T-helper 22 cell (primary cell): ENCODE measurements around the gene FKBP5.
"Not testable (repeated sequence)": the region's sequence is repeated elsewhere in the genome, so short reads cannot be mapped to it uniquely, and the experiment has no call there.

Source experiments
- DNase-seq: peaks from one replicate; pipeline ENCODE4 v3.0.0-alpha.2; 2020; ENCODE audit warnings: low read depth

FKBP5 gene

GRCh38 chr6:35586542-35586941 is 102.2 kb downstream of the FKBP5 start:
- DNase-seq: no peak

DNA sequence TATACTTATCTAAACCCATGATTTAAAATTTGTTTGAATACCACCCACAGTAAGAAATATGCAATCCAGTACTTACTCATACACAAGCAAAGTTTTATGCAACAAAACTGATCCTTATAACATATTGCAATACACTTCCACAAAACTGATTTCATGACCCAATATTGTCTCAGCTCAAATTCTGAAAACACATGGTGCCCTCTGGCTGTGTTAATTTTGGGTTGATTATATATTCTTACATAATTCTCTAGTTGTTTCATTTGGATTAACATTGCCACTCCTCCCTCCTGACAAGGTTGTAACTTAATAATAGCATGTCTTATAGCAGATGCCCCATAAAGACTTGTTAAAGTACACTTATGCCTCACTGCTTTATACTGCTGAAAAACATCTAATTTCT is 103.1 kb downstream of the FKBP5 start:
- no peak for DNase-seq

DNA sequence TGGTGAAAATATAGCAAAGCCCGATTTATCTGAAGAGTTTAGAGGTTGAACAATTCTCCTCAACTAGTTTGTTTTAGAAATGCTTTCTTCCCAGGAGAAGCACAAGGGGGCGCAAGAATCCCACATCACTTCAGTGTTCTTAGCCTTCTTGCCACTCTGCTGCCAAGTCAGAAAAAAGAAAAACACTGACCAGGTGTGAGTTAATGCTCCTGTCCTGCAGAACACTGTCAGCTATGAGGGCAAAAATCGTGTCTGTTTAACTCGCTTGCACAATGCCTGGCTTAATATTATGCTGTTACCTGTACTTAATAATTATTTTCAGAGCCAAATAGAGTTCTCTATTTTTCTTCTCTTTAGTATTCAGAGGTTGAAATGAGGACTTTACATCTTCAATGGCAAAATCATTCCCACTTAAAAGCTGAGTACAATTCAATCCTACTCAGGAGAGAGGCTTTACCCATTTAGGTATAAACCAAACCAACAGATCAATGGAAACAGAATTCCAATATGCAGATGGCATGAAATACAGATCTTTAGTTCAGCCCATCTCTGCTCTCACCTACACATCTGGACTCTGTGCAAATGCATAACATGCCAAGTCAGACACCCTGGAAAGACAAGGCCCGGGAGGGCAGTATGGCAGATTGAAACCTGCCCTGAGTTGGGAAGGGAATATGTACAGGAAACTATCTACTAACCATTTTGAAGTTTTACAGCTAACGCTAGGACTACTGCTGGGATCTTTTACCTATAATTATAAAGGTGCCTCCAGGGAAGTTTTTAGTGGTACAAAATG is 104.6 kb downstream of the FKBP5 start:
- peak; percentile 35 for DNase-seq

DNA sequence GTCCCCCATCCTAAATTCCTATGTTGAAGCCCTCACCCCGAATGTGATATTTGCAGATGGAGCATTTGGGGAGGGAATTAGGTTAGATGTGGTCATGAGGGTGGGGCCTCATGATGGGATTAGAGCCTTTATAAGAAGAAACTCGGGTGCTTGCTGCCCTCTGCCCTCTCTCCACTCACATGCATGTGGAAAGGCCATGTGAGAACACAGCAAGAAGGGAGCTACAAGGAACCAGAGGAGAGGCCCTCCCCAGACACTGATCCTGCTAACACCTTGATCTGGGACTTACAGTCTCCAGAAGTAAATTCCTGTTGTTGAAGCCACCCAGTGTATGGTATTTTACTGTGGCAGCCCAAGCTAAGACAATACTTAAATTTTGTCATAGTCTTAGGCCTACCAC is 106.4 kb downstream of the FKBP5 start:
- DNase-seq: no peak

DNA sequence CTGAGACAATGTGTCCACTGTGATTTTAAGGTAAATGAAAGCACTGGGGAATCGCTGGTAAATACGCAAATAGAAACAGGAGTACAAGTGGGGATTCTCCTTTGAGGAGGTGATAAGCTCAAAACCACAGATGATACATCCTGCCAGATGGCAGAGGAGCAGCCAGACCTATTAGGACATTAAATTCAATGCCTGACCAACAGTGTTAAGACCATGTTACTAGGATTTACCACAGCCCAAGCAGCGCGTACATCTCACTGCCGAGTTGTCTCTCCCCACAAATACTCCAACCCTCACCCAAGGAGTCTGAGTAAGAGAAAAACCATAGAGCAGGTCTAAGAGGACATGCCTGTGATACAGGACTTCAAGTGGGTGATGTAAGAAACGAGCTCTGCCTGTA is 107.1 kb downstream of the FKBP5 start:
- DNase-seq: no peak

DNA sequence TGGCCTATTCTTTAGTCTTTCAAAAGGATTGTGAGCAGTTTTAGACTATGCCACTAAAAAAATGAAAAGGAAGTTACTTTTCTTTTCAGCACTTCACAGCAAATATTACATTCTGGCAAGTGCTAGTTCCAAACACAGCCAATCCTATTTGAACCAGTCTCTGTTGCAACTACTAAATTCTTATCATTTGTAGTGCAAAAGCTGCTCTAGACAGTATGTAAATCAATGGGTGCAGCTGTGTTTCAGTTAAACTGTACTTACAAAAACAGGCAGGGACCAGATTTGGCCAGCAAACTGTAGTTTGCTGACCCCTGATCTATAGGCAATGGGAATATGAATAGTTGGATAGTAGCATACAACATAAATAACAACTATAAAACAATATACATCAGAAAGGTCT is 107.9 kb downstream of the FKBP5 start:
- DNase-seq: no peak

DNA sequence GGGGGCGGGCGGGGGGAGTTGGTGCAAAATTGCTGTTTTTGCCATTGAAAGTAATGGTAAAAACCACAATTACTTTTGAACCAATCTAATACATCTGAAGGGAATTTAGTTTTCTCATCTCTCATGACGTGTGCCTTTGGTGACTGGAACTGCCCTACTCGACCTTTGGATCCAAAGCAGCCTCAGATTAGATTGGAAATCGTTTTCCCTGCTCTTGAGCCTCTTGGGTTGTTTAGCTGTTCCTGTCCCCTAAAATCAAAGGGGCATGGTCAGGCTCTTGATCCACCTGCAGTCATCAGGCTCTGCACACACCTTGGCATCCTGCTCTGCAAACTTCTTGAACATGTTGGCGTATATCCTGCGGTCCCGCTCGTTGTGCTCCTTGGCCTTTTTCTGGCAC is 112.0 kb downstream of the FKBP5 start:
- DNase-seq: no peak

DNA sequence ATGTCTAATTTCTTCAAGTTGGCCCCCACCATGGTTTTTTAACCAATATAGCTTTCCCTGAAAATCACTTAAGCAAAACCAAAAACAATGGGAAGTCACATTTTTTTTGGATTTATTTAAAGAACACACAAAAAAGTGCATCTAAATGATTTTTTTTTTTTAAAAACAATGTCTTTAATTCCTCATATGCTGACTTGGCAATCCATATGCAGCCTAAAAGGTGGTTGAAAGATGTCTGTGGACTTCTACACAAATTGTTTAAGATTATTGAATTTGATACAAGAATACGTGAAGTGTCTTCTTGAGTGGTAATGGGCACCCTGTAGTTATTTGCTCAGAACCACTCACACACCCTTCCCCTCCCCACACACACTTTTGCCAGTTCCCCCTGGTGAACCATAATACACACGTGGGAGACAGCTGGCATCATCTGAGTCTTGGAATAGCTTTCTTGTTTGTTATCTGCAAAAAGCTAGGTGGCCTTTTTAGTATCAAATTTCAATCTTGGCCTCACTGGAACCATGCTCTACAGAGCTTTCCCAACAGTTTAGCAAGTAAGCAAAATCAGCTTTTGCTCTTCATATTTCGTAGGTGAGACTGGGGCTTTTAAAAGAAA is 115.1 kb downstream of the FKBP5 start:
- no peak for DNase-seq

DNA sequence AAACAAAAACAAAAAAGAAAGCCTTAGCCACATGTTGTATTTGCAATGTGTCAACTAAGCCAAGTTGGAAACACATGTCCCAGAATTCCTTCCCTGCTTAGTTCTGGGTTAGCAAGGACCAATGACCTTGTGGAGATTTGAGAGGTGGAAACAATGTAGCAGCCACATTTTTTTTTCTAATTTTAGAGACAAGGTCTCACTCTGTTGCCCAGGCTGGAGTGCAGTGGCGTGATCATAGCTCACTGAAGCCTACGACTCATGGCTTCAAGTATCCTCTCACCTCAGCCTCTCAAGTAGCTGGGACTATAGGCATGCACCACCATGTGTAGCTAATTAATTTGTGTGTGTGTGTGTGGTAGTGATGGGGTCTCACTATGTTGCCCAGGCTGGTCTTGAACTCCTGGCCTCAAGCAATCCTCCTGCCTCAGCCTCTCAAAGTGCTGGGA is 117.8 kb downstream of the FKBP5 start:
- not testable (repeated sequence) for DNase-seq

DNA sequence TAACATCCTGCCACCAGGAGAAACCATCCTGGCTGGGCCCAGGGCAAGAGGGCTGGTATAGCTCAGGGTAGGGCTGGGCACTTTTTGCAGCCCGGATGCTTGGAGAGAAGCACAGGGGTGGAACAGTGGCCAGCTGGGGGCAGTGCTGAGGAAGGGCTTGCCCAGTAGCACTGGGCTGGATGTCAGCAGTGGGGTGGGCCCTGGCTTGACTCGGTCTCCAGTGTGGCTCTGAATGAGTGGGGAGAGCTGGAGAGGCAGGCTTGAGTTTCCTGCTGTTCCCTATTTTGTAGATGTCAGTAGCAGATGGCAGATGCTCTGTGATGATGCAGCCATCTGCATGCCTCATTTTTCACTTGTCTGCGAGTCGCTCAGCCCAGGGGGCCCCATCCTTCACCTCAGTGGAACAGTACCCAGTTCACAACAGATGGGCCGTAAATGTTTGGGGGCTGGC is 119.7 kb downstream of the FKBP5 start:
- no peak for DNase-seq

GRCh38 chr6:35566794-35567193 is 121.9 kb downstream of the FKBP5 start:
- DNase-seq: no peak

- DNase-seq: no peak
Measured at GRCh38 chr6:35564733-35565132, 124.0 kb downstream of the FKBP5 start.

GRCh38 chr6:35562060-35562459 is 126.7 kb downstream of the FKBP5 start:
- DNase-seq: no peak

DNA sequence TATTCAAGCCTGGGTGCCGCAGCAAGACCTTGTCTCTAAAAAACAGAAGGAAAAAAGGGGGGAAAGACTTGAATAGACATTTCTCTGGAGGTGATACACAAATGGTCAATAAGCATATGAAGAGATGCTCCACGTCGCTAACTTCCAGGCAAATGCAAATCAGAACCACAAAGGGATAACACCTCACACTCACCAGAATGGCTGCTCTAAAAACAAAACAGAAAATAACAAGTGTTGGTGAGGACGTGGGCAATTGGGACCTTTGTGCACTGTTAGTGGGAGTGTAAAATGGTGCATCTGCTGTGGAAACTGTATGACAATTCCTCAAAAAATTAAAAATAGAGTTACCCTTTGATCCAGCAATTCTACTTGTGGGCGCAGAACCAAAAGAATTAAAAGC is 127.6 kb downstream of the FKBP5 start:
- no peak for DNase-seq

- DNase-seq: no peak
Measured at GRCh38 chr6:35558571-35558970, 130.1 kb downstream of the FKBP5 start.

DNA sequence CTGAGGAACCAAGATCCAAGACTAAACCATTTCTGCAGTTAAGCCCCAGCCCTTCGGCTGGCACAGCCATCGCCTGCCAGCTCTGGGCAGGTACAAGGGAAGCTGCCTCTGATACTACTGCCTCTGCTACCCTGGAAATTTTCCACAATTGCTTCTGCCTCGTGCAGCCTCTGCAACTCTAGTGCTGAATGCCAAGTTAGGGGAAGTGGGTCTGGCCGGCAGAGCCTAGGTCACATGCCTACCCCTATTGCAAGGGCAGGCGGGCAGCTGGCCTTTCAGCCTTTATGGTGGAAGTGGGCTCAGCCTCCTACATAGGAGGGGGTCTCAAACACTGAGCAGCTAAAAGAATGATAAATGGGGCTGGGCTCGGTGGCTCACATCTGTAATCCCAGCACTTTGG is 131.5 kb downstream of the FKBP5 start:
- no peak for DNase-seq

DNA sequence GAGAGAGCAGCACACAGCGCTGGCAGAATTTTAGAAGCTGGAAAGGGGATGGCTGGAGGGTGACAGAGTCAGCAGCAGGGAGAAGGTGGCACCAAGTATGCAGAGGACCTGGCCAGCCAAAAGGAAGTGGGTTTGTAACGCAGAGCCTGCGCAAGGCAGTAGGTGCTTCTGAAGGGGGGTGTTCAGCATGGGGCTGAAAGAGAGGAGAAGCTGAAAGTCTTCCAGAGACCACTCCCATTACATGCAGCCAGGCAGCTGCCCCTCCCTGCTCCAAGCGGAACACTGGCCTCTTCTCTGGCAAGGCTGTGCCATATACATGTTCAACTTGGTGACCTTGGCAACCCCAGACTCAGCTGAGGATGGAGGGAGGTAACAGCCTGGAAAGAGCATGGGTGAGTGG is 133.9 kb downstream of the FKBP5 start:
- no peak for DNase-seq

- DNase-seq: no peak
Measured at GRCh38 chr6:35553315-35553714, 135.4 kb downstream of the FKBP5 start.

DNA sequence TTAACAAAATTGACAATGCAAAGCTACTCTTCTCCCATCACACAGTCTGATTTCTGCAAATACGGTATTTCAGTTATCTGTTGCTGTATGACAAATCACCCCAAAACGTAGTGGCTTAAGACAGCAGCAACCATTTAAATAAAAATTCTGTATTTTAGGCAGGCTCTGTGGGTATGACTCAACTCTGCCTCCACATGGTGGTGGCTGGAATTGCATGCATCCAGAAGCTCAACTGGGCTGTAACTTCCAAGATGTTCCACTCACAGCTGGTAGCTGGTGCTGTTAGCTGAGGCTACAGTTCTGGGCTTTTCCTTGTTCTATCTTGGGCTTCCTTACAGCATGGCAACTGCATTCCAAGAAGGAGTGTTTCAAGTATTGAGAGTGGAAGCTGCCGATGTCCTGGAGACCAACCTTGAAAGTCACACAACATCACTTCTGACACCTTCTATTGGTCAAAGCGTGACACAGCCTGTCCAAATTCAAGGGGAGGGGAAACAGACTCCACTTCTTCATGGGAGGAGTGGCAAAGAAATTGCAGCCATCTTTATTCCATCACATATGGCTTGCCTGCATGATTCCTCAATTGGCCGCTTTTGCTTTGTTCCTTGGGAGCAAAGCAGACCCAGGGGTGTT is 136.3 kb downstream of the FKBP5 start:
- peak; percentile 12 for DNase-seq

DNA sequence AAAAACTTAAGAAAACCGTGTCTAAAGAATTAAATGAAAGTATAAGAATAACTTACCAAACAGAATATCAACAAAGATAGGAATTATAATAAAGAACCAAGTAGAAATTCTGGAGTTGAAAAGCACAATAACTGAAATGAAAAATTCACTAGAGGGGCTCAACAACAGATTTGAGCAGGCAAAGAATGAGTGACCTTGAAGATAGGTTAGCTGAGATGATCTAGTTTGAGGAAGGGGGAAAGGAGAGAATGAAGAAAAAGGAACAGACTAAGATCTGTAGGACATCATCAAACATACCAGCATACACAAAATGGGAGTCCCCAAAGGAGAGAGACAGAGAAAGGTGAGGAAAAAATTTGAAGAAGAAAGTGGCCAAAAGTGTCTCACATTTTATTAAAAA is 138.3 kb downstream of the FKBP5 start:
- no peak for DNase-seq

DNA sequence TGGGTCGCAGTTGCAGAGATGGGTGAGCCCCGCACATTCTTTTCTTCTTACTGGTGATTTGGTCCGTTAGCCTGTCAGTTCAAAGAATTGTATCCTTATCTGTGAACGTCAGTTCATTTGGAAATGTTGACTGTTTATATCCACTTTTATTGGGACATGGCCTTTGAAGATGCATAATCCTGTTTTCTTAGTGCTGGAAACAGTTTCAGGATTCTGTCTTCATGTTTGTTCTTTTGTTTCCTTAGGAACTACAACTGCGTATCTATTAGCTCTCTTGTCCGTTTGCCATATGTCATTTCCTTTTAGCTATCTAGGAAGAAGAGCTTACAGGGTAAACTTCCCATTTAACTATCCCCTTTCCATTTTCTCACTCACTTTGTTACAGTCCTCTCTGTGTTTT is 141.0 kb downstream of the FKBP5 start:
- DNase-seq: no peak

GRCh38 chr6:35544769-35545361 is 143.8 kb downstream of the FKBP5 start:
- DNase-seq: no peak
